ENCODE data around the gene MAN1C1.
"Not testable (repeated sequence)": the region's sequence is repeated elsewhere in the genome, so short reads cannot be mapped to it uniquely, and the experiment has no call there.

MAN1C1 gene

DNA sequence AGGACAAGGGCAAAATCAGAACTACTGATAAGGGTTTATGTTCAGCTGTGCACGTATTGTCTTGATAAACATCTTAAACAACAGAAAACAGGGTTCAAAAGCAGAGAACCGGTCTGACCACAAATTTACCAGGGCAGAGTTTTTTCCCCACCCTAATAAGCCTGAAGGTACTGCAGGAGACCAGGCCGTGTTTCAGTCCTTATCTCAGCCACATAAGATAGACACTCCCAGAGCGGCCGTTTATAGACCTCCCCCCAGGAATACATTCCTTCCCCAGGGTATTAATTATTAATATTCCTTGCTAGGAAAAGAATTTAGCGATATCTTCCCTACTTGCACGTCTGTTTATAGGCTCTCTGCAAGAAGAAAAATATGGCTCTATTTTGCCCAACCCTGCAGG is 19.6 kb downstream of the MAN1C1 start:
- not testable (repeated sequence) for DNase-seq

DNA sequence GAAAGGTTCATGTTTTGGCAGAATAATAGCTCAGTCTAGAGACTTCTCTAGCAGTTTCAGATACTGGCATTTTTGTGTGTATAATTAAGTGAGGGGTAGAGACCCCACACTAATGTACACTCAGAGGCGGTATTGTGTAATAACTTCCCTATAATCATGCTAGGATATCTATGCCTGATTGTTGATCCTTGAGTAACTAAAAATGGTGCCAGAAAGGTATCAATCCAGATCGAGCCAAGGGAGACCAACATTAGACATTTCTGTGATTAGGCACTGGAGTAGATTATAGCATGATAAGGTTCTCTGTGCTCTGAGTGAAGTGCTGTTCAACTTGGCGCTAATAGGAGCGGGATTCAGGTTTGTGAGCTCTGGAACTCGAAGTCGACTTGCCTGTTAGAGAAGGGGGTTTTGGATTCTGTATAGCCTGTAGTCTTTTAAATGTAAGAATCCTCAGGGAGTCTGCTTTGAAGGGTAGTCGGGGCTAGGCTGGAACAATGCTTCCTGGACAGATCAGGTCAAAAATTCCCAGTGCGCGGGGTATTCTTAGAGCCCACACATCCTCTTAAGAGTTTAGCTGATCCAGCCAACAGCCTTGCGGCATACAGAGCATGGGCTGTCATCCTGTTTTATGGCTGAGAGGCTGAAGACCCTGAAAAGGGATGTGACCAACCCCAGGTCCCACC is 24.2 kb downstream of the MAN1C1 start:
- no peak for DNase-seq

DNA sequence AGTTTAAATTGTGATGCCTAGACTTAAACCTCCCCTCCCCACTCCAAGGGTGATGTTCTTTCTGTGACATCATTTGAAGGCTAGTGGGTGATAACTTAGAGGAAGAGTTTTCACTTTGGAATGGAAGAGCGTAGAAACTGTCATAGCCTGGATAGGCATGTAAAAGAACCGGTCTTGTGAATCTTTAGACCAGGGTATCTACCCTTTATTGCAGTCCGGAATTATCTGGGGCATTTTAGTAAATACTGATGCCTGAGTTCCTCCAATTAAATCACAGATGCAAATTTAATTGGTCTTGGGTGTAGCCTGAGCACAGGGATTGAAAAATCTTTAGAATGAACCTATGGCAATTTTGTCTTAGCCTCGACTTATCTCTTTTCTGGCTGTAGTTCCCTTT is 24.7 kb downstream of the MAN1C1 start:
- no peak for DNase-seq

DNA sequence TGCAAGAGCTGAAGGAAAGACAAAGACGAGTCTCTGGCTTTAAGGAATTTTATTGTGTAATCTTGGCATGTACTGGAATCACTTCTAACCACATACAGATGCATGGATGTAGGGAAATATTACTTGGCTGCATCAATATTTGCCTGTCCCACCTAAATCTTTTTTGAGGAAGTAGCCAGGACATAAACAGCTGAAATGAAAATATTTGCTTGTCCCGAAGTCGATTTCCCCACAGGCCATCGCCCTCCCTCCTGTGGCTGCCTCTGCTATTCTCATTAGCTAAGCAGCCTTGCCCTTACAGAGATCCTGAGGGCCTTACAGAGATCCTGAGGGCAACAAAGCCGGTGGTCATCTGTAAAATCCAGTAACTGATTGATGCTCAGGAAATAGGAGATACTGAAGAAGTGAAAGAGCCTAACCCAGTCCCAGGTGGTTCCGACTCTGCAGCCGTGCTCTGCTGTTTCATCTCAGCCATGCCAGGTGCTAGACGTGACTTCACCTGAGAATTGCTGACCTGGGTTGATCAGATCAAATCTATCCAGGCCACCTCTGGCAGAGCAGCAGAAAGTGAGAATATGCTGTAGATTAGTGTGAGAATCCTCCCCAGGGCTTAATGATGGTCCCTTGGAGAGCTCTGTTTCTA is 25.5 kb downstream of the MAN1C1 start:
- DNase-seq = no peak

DNA sequence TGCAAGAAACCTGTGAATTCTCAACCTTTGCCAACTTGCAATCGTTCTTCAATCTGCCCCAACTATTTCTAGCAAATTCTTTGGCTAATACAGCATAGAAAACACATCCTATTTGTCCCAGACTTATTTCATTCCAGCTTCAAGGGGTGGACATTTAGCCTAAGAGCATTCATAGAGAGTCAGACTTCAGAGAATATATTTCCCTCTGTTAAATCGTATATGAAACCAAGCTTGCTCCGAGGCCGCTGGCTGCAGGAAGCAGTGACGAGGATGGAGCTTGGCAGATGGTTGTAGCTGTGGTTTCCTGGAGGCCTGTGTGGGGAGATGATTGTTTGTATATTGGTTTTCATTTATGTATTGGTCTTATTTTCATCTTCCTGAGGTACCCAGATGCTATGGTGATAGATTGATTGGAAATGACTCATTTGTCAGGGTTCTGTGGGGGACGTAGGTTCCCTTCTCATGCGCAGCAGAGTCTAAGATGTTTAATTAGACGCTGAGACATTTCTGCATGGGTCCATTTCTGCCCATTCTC is 26.1 kb downstream of the MAN1C1 start:
- DNase-seq = no peak

DNA sequence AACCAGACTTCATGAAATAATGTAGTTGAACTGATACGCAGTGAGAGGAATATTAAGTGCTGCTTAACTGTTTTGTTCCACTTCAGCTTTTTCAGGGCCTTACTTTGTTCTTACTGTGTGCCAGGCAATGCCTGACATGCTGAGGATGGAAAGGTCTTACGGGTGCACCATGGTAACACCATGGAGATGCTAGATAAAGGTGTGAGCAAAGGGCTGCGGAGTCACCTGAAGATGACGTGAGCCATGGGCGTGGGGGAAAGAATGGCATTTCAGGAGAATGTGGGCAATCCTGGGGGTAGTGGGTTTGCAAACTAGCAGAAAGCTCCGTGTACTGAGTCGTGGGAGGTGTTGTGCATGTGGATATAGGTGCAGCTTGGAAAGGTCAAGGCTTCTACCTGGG is 27.3 kb downstream of the MAN1C1 start:
- no peak for DNase-seq

DNA sequence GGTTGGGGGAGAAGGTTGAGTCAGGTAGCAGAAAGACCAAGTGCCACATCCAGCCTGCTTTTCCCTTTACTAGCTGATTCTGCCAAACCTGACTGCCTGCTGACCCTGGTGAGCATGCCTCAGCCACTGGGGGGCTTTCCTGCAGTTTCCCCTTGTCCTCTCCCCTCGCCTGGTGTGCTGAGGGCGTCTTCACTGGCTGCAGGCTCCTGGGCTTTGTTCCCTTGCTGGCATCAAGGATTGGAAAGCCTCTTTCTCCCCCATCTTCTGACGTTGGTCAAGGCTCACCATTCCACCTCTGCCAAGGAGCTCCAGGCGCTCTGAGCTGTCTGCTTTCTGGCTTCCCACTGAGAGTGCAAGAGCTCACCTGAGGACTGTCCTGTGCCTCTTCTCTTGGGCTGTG is 28.4 kb downstream of the MAN1C1 start:
- no peak for DNase-seq

DNA sequence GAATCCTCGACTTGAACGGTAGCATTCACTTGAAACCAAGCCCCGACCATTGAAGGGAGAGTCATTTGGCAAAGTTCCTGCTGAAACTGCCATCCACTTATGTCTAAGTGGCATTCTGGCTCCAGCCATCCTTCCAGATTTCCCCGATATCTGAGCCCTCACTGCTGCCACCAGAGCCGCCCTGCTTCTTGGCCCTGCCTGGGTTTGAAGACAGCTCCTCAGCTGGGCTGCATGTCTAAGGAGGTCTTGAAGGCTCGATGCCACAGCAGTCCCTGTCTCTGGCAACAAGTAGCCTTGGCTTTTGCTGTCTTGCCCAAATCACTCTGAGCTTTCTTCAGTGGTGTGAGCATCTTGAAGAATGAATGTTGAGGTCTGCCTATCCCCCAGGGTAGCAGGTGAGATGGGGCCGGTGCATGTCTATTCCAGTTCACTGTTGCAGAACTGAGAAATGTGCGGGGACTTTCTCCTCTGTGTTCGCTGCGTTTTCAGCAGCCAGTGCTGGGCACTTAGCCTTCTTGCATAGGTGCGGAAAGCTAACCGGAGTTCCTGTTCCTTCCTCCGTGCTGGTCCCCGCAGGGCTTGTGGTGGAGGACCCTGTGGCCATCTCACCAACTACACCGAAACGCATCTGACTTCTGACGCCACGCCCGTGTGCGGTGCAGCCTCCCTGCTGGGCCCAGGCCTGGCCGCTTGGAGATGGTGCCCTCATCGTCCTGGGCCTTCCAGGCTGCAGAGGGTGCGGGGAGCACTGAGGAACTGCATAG is 29.2 kb downstream of the MAN1C1 start:
- no peak for DNase-seq

DNA sequence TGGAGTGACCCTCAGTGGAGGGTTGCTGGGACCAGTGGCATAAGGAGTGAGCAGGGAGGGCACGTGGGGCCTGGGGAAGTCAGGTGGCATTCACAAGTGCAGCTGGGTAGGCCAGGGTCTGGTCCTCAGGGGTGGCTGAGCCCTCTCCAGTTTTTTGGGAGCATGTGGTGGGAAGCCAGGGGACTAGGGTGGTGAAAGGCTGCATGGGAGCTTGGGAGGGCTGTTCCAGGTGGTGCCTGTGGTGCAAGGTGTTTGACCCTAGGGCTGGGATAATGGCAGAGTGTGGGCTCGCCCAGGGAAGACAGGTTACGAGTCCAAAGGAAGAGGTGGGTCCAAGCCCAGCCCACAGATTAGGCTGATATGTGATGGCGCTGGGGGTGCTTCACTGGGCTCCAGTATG is 30.5 kb downstream of the MAN1C1 start:
- no peak for DNase-seq

DNA sequence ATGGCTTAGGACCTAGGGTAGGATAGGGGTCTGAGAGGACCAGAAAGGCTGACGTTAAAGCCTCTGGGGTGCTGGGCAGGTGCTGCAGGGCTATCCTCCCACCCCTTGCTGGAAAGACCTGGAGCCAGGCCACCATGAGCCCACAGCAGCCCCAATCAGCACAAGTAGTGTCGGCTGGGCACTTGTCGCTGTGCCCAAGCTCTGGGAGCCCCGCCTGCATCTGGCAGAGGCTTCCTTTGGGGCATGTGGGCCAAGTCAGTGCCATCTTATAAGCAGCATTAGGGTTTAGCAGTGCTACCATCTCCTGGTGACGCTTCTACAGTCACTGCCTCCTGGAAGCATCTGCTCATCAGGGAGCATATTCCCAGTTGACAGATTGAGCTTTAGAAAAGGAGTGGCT is 31.3 kb downstream of the MAN1C1 start:
- no peak for DNase-seq

DNA sequence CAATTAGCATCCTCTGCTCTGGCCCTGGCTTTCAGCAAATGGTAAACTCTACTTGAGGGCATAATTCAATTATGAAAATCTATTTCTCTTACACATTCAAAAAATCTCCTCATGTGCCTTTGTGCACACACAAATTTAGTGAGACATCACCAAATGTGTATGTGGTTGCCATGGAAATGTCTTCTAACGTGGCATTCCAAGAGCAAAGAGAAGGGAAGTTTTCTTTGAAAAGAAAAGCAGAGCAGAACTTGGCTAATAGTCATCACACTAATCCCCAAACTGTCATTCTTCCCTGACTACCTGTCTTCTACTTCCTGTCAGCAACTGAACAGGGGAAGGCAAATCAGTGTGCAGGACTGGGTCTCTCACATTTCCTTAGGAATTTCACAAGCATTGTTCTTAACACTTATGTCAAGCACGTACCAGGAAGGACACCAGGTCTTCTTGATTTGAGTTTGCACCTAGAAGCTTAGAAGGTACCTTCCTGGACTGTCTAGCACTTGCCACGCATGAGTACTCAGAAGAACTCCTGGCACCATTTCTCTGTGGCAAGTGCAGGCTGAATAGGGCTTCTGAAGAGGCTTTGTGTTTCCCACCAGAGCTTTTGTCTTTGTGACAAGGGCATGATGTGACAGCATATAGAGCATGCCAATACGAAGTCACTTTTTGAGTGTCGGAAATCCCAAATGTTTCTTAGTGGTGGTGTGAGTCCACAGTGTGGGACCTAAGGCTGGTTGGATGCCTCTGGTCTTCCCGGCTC is 32.3 kb downstream of the MAN1C1 start:
- DNase-seq = no peak

DNA sequence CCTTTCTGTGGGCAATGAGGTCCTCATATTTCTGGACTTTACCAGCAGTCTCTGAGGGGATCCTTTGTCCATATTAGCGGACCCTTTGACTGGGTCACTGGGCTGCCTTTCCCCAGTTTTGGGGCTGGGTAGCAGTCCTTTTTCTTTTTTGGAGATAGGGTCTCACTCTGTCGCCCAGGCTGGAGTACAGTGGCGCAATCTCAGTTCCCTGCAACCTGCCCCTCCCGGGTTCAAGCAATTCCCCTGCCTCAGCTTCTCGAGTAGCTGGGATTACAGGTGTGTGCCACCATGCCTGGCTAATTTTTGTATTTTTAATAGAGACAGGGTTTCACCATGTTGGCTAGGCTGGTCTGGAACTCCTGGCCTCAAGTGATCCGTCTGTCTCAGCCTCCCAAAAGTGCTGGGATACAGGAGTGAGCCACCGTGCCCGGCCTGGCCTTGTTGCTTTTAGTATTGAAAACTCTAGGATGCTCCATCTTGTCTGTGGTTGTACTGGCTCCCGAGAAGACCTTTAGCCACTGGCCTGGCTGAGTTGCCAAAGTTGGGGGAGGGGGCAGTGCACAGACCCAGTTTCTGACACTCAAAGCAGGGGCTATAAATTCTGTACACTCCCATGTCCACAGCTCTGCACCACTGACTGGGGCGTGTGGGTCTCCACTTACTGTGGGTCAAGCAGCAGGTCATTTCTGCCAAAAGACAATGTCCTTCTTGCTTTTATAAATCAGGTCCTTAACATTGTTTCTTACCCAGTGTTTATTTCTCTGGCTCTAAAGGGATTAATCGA is 33.1 kb downstream of the MAN1C1 start:
- no peak for DNase-seq

DNA sequence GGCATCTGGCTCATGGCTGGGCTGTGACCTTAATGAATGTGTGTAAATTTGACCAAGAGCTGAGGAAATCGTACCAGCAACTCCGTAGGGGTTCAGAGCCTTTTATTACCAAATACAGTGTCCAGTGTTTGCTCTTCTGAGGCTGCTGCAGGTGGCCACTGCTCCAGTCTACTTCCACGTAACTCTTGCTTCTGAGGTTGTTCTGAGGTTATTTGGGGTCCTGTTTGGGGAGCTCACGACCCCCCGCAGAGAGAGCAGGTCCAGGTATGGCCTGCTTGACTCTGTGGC is 33.6 kb downstream of the MAN1C1 start:
- no peak for DNase-seq

DNA sequence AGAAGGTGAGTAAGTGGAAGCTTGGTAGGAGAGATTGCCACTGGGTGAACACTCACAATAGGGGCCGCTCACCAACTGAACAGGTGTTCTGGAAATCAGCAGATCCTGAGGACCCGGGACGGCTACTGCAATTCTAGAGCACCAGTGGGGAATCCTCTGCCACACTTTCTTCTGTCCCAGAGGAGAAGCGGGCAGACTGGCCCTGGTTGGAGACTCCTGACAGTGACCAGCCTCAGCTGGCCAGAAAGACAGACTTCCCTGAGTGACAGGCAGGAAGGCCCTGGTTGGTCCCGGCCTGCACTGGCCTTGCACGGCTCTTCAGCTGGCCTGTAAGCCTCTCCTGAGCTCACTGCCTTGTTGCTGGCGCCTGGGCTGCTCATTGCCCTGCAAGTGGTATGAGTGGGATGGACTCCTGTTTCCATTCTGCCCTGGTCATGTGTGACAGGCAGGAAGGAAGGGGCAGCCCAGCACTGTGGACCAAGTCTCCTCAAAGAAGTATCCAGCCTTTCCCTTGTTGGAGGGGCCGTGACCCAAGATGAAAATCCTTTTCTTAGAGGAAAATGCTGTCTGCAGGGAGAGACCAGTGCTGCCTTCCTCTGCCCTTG is 34.5 kb downstream of the MAN1C1 start:
- no peak for DNase-seq

DNA sequence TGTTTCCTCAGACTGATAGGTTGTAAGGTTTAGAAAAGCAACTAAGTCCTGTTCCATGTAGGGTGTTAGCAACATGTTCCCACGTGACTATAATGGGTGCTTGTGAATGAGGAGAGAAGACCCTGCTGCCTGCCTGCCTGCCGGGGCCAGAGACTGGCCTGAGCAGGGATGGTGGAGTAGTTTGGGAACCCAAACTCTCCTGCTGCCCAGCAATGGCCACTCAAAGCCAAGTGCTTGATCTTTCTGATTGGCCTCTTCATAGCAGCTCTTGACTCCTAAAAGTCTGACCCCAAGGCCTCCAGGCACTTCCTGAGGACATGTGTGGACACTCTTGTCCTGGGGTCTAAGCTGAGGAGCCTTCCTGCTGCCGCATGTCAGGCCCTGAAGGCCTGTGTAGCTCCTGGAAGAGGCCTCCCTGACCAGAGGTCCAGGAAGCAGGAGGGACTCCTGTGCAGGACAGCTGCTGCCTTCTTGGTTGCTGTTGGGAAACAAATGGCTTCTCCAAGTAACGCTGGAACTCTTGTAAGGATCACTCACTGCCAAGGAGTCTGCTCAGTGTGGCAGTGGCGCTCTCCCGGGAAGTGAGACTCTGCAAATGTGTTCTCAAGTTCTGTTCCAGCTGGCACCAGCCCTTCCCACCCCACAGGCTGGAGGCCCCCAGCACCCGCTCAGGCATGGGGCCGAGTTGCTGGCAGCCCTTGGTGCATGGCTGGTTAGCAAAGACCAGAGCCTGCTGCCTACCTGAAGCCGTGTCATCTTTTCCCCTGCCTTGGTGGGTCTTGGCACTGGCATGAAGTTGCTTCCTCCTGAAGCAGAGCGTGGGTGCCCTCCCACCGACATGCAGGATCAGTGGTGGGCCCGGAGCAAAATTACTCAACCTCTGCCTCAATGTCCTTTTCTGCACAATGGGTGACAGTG is 35.5 kb downstream of the MAN1C1 start:
- no peak for DNase-seq

DNA sequence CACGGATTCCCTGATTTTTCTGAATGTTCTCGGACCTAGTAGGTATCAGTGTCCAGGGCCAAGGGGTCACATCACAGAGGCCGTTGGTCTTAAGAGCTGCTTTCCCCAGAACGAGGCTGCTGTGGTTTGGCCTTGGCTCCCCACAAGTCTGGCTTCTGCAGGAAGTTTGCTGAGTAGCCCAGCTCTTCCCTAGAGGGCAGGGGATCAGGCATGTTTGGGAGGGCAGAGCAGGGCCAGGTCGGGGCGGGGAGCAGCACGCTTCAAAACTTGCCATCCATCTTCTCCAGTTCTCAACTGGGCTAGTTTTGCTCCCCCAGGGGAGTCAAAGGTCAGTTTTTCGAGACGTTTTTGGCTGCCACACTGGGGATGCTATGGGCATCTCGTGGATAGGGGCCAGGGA is 37.0 kb downstream of the MAN1C1 start:
- DNase-seq = no peak

DNA sequence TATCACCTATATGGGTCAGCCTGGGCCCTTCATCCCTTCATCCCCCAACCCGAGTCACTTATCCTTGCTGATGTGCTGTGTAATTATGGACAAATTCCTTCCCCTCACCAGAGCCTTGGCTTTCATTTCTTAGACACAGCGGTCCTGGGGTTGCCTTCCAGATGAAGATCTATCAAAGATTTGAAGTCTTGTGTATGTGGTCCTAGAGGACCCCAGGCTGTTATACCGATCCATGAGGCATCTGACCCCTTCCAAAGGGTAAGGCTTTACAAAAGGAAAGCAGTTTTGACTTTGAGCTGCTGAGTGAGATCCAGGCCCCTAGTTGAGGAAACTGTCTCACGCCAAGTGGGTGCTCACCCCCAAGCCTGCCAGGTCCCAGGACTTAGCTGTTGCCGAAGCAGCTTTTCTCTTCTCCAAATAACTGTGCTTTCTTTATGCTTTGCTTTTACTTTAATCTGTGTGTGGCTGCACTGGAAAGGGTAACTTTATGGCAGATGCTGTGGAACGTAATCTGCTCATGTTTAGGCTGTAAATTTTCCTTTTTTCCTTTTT is 37.6 kb downstream of the MAN1C1 start:
- DNase-seq = no peak

DNA sequence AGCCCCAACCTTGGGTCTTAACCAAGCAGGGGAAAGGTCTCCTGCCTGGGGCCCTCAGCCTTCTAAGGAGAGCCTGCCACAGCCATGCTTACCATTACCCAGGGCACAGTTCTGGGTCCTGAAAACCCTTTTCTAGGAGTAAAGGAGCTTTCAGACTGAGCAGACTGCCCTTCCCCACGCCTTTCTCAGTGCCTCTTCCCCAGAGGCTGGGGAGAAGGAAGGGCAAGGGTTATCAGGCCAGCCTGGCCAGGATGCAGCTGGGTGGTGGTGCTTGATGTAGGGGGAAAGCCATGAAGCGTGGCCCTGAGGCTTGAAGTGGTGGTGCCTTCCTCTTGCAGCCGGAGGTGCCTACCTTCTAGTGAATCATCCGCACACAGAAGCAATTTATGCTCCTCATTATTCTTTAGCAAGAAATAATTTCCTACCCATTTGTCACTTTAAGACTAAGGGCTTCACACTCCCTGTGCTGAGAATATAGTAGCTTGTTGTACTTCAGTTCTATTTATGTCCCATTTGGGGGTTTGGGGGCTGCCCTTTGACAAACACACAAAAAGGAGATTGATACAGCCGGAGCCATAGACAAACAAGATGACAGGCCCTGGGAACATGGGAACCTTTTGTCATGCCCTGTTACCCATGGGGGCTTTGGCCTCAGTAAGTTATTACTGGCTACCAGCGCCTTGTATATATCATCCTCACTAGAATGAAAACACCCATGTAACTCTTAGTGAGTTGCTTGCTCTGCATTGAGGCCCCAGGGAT is 40.7 kb downstream of the MAN1C1 start:
- no peak for DNase-seq

DNA sequence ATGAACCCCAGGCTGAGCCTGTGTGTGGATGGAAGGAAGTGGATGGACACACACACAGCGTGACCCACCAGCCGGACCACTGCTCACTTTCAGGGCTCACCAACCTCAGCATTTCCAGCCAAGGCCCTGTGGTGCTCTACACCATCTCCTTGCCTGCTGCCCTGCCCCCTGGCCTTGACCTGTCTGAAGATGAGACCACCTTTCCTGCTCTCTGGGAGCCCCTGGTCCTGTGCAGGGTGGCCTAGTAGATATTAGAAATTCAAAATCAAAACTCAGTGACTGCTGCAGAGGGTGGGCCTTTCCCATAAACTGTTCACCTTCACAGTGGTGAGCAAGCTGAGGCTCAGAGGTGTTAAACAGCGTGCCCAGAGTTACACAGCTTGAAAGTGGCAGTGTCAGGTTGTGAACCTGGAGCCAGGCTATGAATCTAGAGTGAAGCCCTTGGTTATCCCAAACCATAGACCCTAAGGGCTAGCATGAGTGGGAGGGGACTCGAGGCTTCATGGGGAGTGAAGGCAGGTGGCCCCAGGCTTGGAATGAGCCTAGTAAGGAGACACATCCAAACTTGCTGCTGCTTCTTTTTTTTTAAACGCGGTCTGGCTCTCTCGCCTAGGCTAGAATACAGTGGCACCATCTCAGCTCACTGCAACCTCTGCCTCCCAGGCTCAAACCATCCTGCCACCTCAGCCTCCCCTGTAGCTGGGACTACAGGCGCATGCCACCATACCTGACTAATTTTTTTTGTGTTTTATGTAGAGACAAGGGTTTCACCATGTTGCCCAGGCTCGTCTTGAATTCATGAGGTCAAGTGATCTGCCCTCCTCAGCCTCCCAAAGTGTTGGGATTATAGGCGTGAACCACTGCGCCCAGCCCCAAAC is 41.5 kb downstream of the MAN1C1 start:
- DNase-seq = no peak

All from NK-92 treated with Interleukin-12 subunit alpha and Interleukin-12 subunit beta, amount 100 ng/mL, for 24 hours (cell line).